ENCODE data around the gene RBM43.

RBM43 gene

GRCh38 chr2:151269798-151270568, 8.3 kb upstream of the RBM43 start:
- ChIA-PET CTCF (interaction anchor here (1.3 kb wide), 2 partner anchors 9 to 10 kb away, joined by 4 to 5 read pairs; partner anchors contain the start of gene RBM43), POLR2A (no interaction called here)
- peak overlapping the region in 1 of 2 experiments; percentile 38 for H3K27ac ChIP-seq (ENCODE audit: insufficient read depth in 1 of 2, low read depth in 1 of 2, low read length in 2 of 2, poor library complexity in 1 of 2, severe bottlenecking in 2 of 2)
- 100% methylated on average over 2 of the region's 3 CpGs for WGBS (ENCODE audit: insufficient coverage)
- DNase-seq, result no peak
- peaks cover 0 to 3% (median 0%) of the 10 kb centered on the region in 5 experiments for H3K9me3 ChIP-seq (ENCODE audit: control extremely low read depth in 1 of 5, control insufficient read depth in 4 of 5, insufficient read depth in 2 of 5, low read depth in 1 of 5, low read length in 4 of 5)
- H3K4me3 ChIP-seq (ENCODE audit: control insufficient read depth in 1 of 7, extremely low read depth in 1 of 7, insufficient read depth in 4 of 7, low read depth in 2 of 7, low read length in 6 of 7), result no peak overlapping the region
- no peaks in the 10 kb centered on the region for H3K27me3 ChIP-seq (replicated peaks in 2 of 5; ENCODE audit: control insufficient read depth in 4 of 5, insufficient read depth in 5 of 5, low read length in 4 of 5)
- no peaks in the 10 kb centered on the region for H3K4me1 ChIP-seq (ENCODE audit: control extremely low read depth in 1 of 4, control insufficient read depth in 4 of 4, insufficient read depth in 4 of 4, low read length in 3 of 4)
- H3K36me3 ChIP-seq (ENCODE audit: control insufficient read depth in 4 of 4, insufficient read depth in 4 of 4, low read length in 3 of 4), result peaks cover 6 to 53% (median 30%) of the 10 kb centered on the region in 4 experiments

GRCh38 chr2:151268085-151268484, 6.4 kb upstream of the RBM43 start:
- no peak for DNase-seq
- Histone ChIP-seq H3K9me3 (ENCODE audit: control extremely low read depth in 1 of 5, control insufficient read depth in 4 of 5, insufficient read depth in 2 of 5, low read depth in 1 of 5, low read length in 4 of 5) (peaks cover 0 to 3% (median 0%) of the 10 kb centered on the region in 5 experiments), H3K27ac (ENCODE audit: insufficient read depth in 1 of 2, low read depth in 1 of 2, low read length in 2 of 2, poor library complexity in 1 of 2, severe bottlenecking in 2 of 2) (no peak overlapping the region), H3K4me1 (ENCODE audit: control extremely low read depth in 1 of 4, control insufficient read depth in 4 of 4, insufficient read depth in 4 of 4, low read length in 3 of 4) (no peaks in the 10 kb centered on the region), H3K36me3 (ENCODE audit: control insufficient read depth in 4 of 4, insufficient read depth in 4 of 4, low read length in 3 of 4) (peaks cover 5 to 37% (median 25%) of the 10 kb centered on the region in 4 experiments), H3K4me3 (ENCODE audit: control insufficient read depth in 1 of 7, extremely low read depth in 1 of 7, insufficient read depth in 4 of 7, low read depth in 2 of 7, low read length in 6 of 7) (no peak overlapping the region), H3K27me3 (replicated peaks in 2 of 5; ENCODE audit: control insufficient read depth in 4 of 5, insufficient read depth in 5 of 5, low read length in 4 of 5) (no peaks in the 10 kb centered on the region)
- ChIA-PET POLR2A (no interaction called here), CTCF (interaction anchor here (0.6 kb wide), 1 partner anchor 12 kb away, joined by 3 read pairs; no protein-coding TSS in a partner anchor)

GRCh38 chr2:151267537-151267936, 5.9 kb upstream of the RBM43 start:
- Histone ChIP-seq H3K4me1 (ENCODE audit: control extremely low read depth in 1 of 4, control insufficient read depth in 4 of 4, insufficient read depth in 4 of 4, low read length in 3 of 4) (peaks cover 0 to 2% (median 0%) of the 10 kb centered on the region in 4 experiments), H3K27ac (ENCODE audit: insufficient read depth in 1 of 2, low read depth in 1 of 2, low read length in 2 of 2, poor library complexity in 1 of 2, severe bottlenecking in 2 of 2) (no peak overlapping the region), H3K27me3 (replicated peaks in 2 of 5; ENCODE audit: control insufficient read depth in 4 of 5, insufficient read depth in 5 of 5, low read length in 4 of 5) (no peaks in the 10 kb centered on the region), H3K4me3 (ENCODE audit: control insufficient read depth in 1 of 7, extremely low read depth in 1 of 7, insufficient read depth in 4 of 7, low read depth in 2 of 7, low read length in 6 of 7) (no peak overlapping the region), H3K36me3 (ENCODE audit: control insufficient read depth in 4 of 4, insufficient read depth in 4 of 4, low read length in 3 of 4) (peaks cover 4 to 31% (median 23%) of the 10 kb centered on the region in 4 experiments), H3K9me3 (ENCODE audit: control extremely low read depth in 1 of 5, control insufficient read depth in 4 of 5, insufficient read depth in 2 of 5, low read depth in 1 of 5, low read length in 4 of 5) (peaks cover 0 to 3% (median 0%) of the 10 kb centered on the region in 5 experiments)
- DNase-seq, result no peak
- WGBS (ENCODE audit: insufficient coverage), result 86% methylated on average over 3 of the region's 5 CpGs
- ChIA-PET CTCF (no interaction called here), POLR2A (no interaction called here)

GRCh38 chr2:151265991-151266390, 4.3 kb upstream of the RBM43 start:
- Histone ChIP-seq H3K36me3 (ENCODE audit: control insufficient read depth in 4 of 4, insufficient read depth in 4 of 4, low read length in 3 of 4) (peaks cover 4 to 21% (median 10%) of the 10 kb centered on the region in 4 experiments), H3K4me1 (ENCODE audit: control extremely low read depth in 1 of 4, control insufficient read depth in 4 of 4, insufficient read depth in 4 of 4, low read length in 3 of 4) (peaks cover 6 to 12% (median 8%) of the 10 kb centered on the region in 4 experiments), H3K27ac (ENCODE audit: insufficient read depth in 1 of 2, low read depth in 1 of 2, low read length in 2 of 2, poor library complexity in 1 of 2, severe bottlenecking in 2 of 2) (no peak overlapping the region), H3K9me3 (ENCODE audit: control extremely low read depth in 1 of 5, control insufficient read depth in 4 of 5, insufficient read depth in 2 of 5, low read depth in 1 of 5, low read length in 4 of 5) (peaks cover 0 to 3% (median 0%) of the 10 kb centered on the region in 5 experiments), H3K27me3 (replicated peaks in 2 of 5; ENCODE audit: control insufficient read depth in 4 of 5, insufficient read depth in 5 of 5, low read length in 4 of 5) (no peaks in the 10 kb centered on the region), H3K4me3 (ENCODE audit: control insufficient read depth in 1 of 7, extremely low read depth in 1 of 7, insufficient read depth in 4 of 7, low read depth in 2 of 7, low read length in 6 of 7) (no peak overlapping the region)
- no peak for DNase-seq
- ChIA-PET POLR2A (no interaction called here), CTCF (interaction anchor here (1.2 kb wide), 1 partner anchor 185 kb away, joined by 3 read pairs; no protein-coding TSS in a partner anchor)

- POLR2A ChIA-PET, result no interaction called here
- 100% methylated on average over 6 of the region's 7 CpGs for WGBS (ENCODE audit: insufficient coverage)
- CTCF ChIA-PET, result interaction anchor here (1.2 to 1.5 kb wide), 2 partner anchors 14 to 18 kb away, joined by 3 to 4 read pairs; no protein-coding TSS in a partner anchor
Observed at GRCh38 chr2:151264157-151264825, 2.6 kb upstream of the RBM43 start.

GRCh38 chr2:151262629-151263028, 966 bp upstream of the RBM43 start:
- Histone ChIP-seq H3K4me1 (ENCODE audit: control extremely low read depth in 1 of 4, control insufficient read depth in 4 of 4, insufficient read depth in 4 of 4, low read length in 3 of 4) (peaks cover 6 to 21% (median 16%) of the 10 kb centered on the region in 4 experiments), H3K27ac (ENCODE audit: insufficient read depth in 1 of 2, low read depth in 1 of 2, low read length in 2 of 2, poor library complexity in 1 of 2, severe bottlenecking in 2 of 2) (no peak overlapping the region), H3K27me3 (replicated peaks in 2 of 5; ENCODE audit: control insufficient read depth in 4 of 5, insufficient read depth in 5 of 5, low read length in 4 of 5) (no peaks in the 10 kb centered on the region), H3K4me3 (ENCODE audit: control insufficient read depth in 1 of 7, extremely low read depth in 1 of 7, insufficient read depth in 4 of 7, low read depth in 2 of 7, low read length in 6 of 7) (peak overlapping the region in 2 of 7 experiments; percentile 83 to 92), H3K9me3 (ENCODE audit: control extremely low read depth in 1 of 5, control insufficient read depth in 4 of 5, insufficient read depth in 2 of 5, low read depth in 1 of 5, low read length in 4 of 5) (peaks cover 0 to 2% (median 0%) of the 10 kb centered on the region in 5 experiments), H3K36me3 (ENCODE audit: control insufficient read depth in 4 of 4, insufficient read depth in 4 of 4, low read length in 3 of 4) (peaks cover 0 to 2% (median 0%) of the 10 kb centered on the region in 4 experiments)
- CTCF ChIA-PET, result no interaction called here
- DNase-seq, result no peak
- POLR2A ChIA-PET, result no interaction called here
- 87% methylated on average over 5 of the region's 8 CpGs for WGBS (ENCODE audit: insufficient coverage)

More at GRCh38 chr2:151264157-151264825, 2.6 kb upstream of the RBM43 start:
- H3K9me3 ChIP-seq (ENCODE audit: control extremely low read depth in 1 of 5, control insufficient read depth in 4 of 5, insufficient read depth in 2 of 5, low read depth in 1 of 5, low read length in 4 of 5), result peaks cover 0 to 3% (median 0%) of the 10 kb centered on the region in 5 experiments
- no peaks in the 10 kb centered on the region for H3K27me3 ChIP-seq (replicated peaks in 2 of 5; ENCODE audit: control insufficient read depth in 4 of 5, insufficient read depth in 5 of 5, low read length in 4 of 5)
- no peak for DNase-seq
- H3K27ac ChIP-seq (ENCODE audit: insufficient read depth in 1 of 2, low read depth in 1 of 2, low read length in 2 of 2, poor library complexity in 1 of 2, severe bottlenecking in 2 of 2), result no peak overlapping the region
- H3K36me3 ChIP-seq (ENCODE audit: control insufficient read depth in 4 of 4, insufficient read depth in 4 of 4, low read length in 3 of 4), result peaks cover 0 to 7% (median 1%) of the 10 kb centered on the region in 4 experiments
- no peak overlapping the region for H3K4me3 ChIP-seq (ENCODE audit: control insufficient read depth in 1 of 7, extremely low read depth in 1 of 7, insufficient read depth in 4 of 7, low read depth in 2 of 7, low read length in 6 of 7)
- peaks cover 6 to 21% (median 16%) of the 10 kb centered on the region in 4 experiments for H3K4me1 ChIP-seq (ENCODE audit: control extremely low read depth in 1 of 4, control insufficient read depth in 4 of 4, insufficient read depth in 4 of 4, low read length in 3 of 4)

- no peak for DNase-seq
- peak overlapping the region; percentile 76 to 95 (median 88) for H3K4me3 ChIP-seq (ENCODE audit: control insufficient read depth in 1 of 7, extremely low read depth in 1 of 7, insufficient read depth in 4 of 7, low read depth in 2 of 7, low read length in 6 of 7)
- no peaks in the 10 kb centered on the region for H3K9me3 ChIP-seq (ENCODE audit: control extremely low read depth in 1 of 5, control insufficient read depth in 4 of 5, insufficient read depth in 2 of 5, low read depth in 1 of 5, low read length in 4 of 5)
- no peaks in the 10 kb centered on the region for H3K36me3 ChIP-seq (ENCODE audit: control insufficient read depth in 4 of 4, insufficient read depth in 4 of 4, low read length in 3 of 4)
- no peaks in the 10 kb centered on the region for H3K27me3 ChIP-seq (replicated peaks in 2 of 5; ENCODE audit: control insufficient read depth in 4 of 5, insufficient read depth in 5 of 5, low read length in 4 of 5)
- CTCF ChIA-PET, result interaction anchor here (1.0 to 1.5 kb wide), 4 partner anchors 23 to 177 kb away, joined by 3 to 7 read pairs (median 4); no protein-coding TSS in a partner anchor
- peak overlapping the region; percentile 93 to 98 for H3K27ac ChIP-seq (ENCODE audit: insufficient read depth in 1 of 2, low read depth in 1 of 2, low read length in 2 of 2, poor library complexity in 1 of 2, severe bottlenecking in 2 of 2)
- WGBS (ENCODE audit: insufficient coverage), result 0% methylated on average over 8 of the region's 9 CpGs
- H3K4me1 ChIP-seq (ENCODE audit: control extremely low read depth in 1 of 4, control insufficient read depth in 4 of 4, insufficient read depth in 4 of 4, low read length in 3 of 4), result peaks cover 6 to 21% (median 16%) of the 10 kb centered on the region in 4 experiments
- POLR2A ChIA-PET, result interaction anchor here (0.9 kb wide), 1 partner anchor 28 kb away, joined by 3 read pairs; the partner anchor contains the start of gene NMI
Observed at GRCh38 chr2:151261977-151262291, 271 bp upstream of the RBM43 start.
